ENCODE data around the gene UBASH3A. TPM values are rescaled to one million over a fixed set of nuclear protein-coding genes. Genes with fewer than 3 reads are reported as not detected.

Gene UBASH3A
- total and polyA plus RNA-seq, 2 donors (not counting 1 experiment from before 2014, with no cell fraction given) = 0.12 to 0.33 TPM

GRCh38 chr21:42409366-42409765, 5.7 kb downstream of the UBASH3A start:
- H3K9me3 Mint-ChIP-seq (ENCODE audit: insufficient read depth) = no peaks in the 10 kb centered on the region
- no peak for TF ChIP-seq EZH2 (IDR thresholded peaks at IDR 0.05; ENCODE audit: borderline replicate concordance, insufficient read depth, low read depth, low read length, poor library complexity, severe bottlenecking)
- TF ChIP-seq, protein P1, sequence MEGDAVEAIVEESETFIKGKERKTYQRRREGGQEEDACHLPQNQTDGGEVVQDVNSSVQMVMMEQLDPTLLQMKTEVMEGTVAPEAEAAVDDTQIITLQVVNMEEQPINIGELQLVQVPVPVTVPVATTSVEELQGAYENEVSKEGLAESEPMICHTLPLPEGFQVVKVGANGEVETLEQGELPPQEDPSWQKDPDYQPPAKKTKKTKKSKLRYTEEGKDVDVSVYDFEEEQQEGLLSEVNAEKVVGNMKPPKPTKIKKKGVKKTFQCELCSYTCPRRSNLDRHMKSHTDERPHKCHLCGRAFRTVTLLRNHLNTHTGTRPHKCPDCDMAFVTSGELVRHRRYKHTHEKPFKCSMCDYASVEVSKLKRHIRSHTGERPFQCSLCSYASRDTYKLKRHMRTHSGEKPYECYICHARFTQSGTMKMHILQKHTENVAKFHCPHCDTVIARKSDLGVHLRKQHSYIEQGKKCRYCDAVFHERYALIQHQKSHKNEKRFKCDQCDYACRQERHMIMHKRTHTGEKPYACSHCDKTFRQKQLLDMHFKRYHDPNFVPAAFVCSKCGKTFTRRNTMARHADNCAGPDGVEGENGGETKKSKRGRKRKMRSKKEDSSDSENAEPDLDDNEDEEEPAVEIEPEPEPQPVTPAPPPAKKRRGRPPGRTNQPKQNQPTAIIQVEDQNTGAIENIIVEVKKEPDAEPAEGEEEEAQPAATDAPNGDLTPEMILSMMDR (IDR thresholded peaks at IDR 0.05) = no peak
- H3K4me1 Mint-ChIP-seq = peaks cover 15% of the 10 kb centered on the region
- Histone ChIP-seq H3K4me1 (ENCODE audit: control insufficient read depth in 2 of 2, insufficient read depth in 2 of 2, low read length in 2 of 2) (no peaks in the 10 kb centered on the region), H3K9me3 (ENCODE audit: control extremely low read depth in 1 of 3, control insufficient read depth in 2 of 3, insufficient read depth in 1 of 3, low read length in 2 of 3) (no peaks in the 10 kb centered on the region), H2AFZ (ENCODE audit: insufficient read depth, low read depth, low read length, poor library complexity, severe bottlenecking) (no peak overlapping the region), H3K27ac (ENCODE audit: low read length in 2 of 2) (no peak overlapping the region), H3K36me3 (replicated peaks in 1 of 2; ENCODE audit: control extremely low read depth in 1 of 2, control insufficient read depth in 1 of 2, extremely low read depth in 1 of 2, insufficient read depth in 2 of 2, low read length in 1 of 2) (no peaks in the 10 kb centered on the region), H3K9ac (ENCODE audit: low read length) (no peak overlapping the region), H3K79me2 (ENCODE audit: control insufficient read depth, insufficient read depth, low read length) (no peaks in the 10 kb centered on the region), H3K4me2 (replicated peaks; ENCODE audit: low read depth, low read length, poor library complexity, severe bottlenecking) (no peak overlapping the region), H4K20me1 (ENCODE audit: control insufficient read depth, insufficient read depth, low read length, poor library complexity, severe bottlenecking) (no peaks in the 10 kb centered on the region), H3K4me3 (ENCODE audit: control extremely low read depth in 1 of 5, extremely low read depth in 1 of 5, insufficient read depth in 1 of 5, low read depth in 2 of 5, low read length in 4 of 5) (no peak overlapping the region), H3K27me3 (replicated peaks in 1 of 4; ENCODE audit: control extremely low read depth in 1 of 4, control insufficient read depth in 3 of 4, insufficient read depth in 4 of 4, low read length in 3 of 4) (peaks cover 0 to 2% (median 0%) of the 10 kb centered on the region in 4 experiments)
- DNase-seq = no peak
- WGBS (ENCODE audit: insufficient coverage) = 90% methylated on average over 6 of the region's 7 CpGs
- ATAC-seq (ENCODE audit: low read depth) = no peak
- CTCF ChIA-PET = interaction anchor here (0.9 kb wide), 1 partner anchor 9 kb away, joined by 3 read pairs; no protein-coding TSS in a partner anchor
- intact Hi-C loops (cut with micrococcal nuclease) = no loop called here
- no peak overlapping the region for H3K4me3 Mint-ChIP-seq
- peaks cover 3% of the 10 kb centered on the region for H3K27me3 Mint-ChIP-seq
- no peak overlapping the region for H3K27ac Mint-ChIP-seq
- POLR2A ChIA-PET = no interaction called here

DNA sequence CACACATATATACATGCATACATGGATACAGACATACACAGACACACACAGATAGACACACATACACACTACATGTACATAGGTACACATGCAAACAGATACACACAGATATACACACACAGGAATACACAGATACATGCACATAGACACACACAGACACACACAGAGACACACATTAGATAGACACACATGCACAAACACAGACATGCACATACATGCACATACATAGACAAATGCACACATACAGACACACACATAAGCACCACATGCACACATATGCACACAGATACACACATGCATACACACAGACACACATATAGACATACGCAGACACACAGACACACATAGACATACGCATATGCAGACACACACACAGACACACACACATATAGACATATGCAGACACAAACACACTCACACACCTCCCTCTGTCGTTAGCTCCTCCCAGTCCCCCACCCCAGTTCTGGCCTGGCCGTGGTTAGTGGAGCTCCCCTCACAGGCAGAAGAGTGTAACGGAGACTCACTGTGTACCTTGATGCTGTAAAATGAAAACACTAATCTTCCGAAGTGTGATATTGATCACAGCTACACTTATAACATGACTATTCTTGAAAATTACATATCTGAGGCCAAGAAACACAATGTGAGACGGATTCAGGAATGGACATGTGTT, 7.6 kb downstream of the UBASH3A start:
- TF ChIP-seq, protein P1 (IDR thresholded peaks at IDR 0.05) = no peak
- no peak for TF ChIP-seq EZH2 (IDR thresholded peaks at IDR 0.05; ENCODE audit: borderline replicate concordance, insufficient read depth, low read depth, low read length, poor library complexity, severe bottlenecking)
- H3K9me3 ChIP-seq (ENCODE audit: control extremely low read depth in 1 of 3, control insufficient read depth in 2 of 3, insufficient read depth in 1 of 3, low read length in 2 of 3) = no peaks in the 10 kb centered on the region
- ATAC-seq (ENCODE audit: low read depth) (no peak), DNase-seq (no peak)
- peaks cover 6 to 16% of the 10 kb centered on the region in 2 donors for H3K4me1 ChIP-seq (ENCODE audit: control insufficient read depth in 2 of 2, insufficient read depth in 2 of 2, low read length in 2 of 2)
- H3K27me3 ChIP-seq (replicated peaks in 1 of 4; ENCODE audit: control extremely low read depth in 1 of 4, control insufficient read depth in 3 of 4, insufficient read depth in 4 of 4, low read length in 3 of 4) = no peaks in the 10 kb centered on the region
- H3K4me1 Mint-ChIP-seq = peaks cover 29% of the 10 kb centered on the region
- H4K20me1 ChIP-seq (ENCODE audit: control insufficient read depth, insufficient read depth, low read length, poor library complexity, severe bottlenecking) = no peaks in the 10 kb centered on the region
- no peaks in the 10 kb centered on the region for H3K36me3 ChIP-seq (replicated peaks in 1 of 2; ENCODE audit: control extremely low read depth in 1 of 2, control insufficient read depth in 1 of 2, extremely low read depth in 1 of 2, insufficient read depth in 2 of 2, low read length in 1 of 2)
- ChIA-PET CTCF (no interaction called here), POLR2A (no interaction called here)
- H3K27ac ChIP-seq (ENCODE audit: low read length in 2 of 2) = no peak overlapping the region
- no peak overlapping the region for H3K4me2 ChIP-seq (replicated peaks; ENCODE audit: low read depth, low read length, poor library complexity, severe bottlenecking)
- H3K9me3 Mint-ChIP-seq (ENCODE audit: insufficient read depth) = no peaks in the 10 kb centered on the region
- no peak overlapping the region for H3K4me3 ChIP-seq (ENCODE audit: control extremely low read depth in 1 of 5, extremely low read depth in 1 of 5, insufficient read depth in 1 of 5, low read depth in 2 of 5, low read length in 4 of 5)
- no peak overlapping the region for H3K4me3 Mint-ChIP-seq
- intact Hi-C loops (cut with micrococcal nuclease) = no loop called here
- H3K27me3 Mint-ChIP-seq = peaks cover 3% of the 10 kb centered on the region
- 100% methylated on average over 3 of the region's 7 CpGs for WGBS (ENCODE audit: insufficient coverage)
- no peak overlapping the region for H3K27ac Mint-ChIP-seq
- no peaks in the 10 kb centered on the region for H3K79me2 ChIP-seq (ENCODE audit: control insufficient read depth, insufficient read depth, low read length)
- no peak overlapping the region for H3K9ac ChIP-seq (ENCODE audit: low read length)
- no peak overlapping the region for H2AFZ ChIP-seq (ENCODE audit: insufficient read depth, low read depth, low read length, poor library complexity, severe bottlenecking)

All from B cell (primary cell).